ENCODE measurements around the gene ENPP3. TPM values are rescaled to one million over a fixed set of nuclear protein-coding genes. Genes with fewer than 3 reads are reported as not detected.

ENPP3 gene
- polyA plus RNA-seq, 3 donors: not detected

DNA sequence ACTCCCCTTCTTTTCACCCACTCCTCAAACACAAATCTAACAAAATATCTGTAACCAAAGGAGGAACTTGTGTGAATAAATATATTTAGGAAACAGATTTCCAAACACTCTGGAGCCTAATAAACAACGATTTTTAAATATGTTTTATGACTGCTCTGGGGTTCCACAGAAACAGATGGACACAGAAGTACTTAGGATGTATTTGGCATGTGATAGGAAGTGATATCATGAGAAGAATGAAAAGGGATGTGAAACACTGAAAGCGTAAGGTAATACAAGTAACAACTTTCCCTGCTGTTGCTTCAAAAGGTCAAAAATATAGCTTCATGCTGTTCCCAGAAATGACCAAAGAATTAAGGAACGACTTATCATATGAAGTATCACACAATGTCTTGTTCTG, 144.6 kb downstream of the ENPP3 start:
- no peak overlapping the region for H3K4me3 Mint-ChIP-seq
- intact Hi-C loops (cut with micrococcal nuclease): no loop called here

DNA sequence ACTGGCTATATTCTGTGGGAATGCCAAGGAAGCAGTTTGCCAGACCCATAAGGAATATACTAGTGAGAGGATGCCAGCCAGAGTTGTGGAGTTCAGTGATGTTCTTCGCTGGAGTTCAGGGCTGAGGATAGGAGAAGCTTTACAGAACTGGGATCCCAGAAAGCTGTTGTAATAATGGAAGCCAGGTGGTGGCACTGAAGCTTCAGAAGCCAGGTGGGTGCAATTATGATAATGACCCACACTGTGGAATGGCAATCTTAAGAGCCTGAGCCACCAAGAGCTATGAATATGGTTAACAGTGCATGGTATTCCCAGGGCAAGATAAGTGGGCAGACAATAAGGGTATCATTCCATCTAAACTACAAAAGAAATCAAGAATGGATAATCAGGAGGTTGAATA, 145.7 kb downstream of the ENPP3 start:
- no peak overlapping the region for H3K27ac Mint-ChIP-seq
- H3K4me1 Mint-ChIP-seq: no peaks in the 10 kb centered on the region
- H3K27me3 Mint-ChIP-seq (ENCODE audit: low read depth in 3 of 3): peaks cover 2 to 3% (median 3%) of the 10 kb centered on the region in 3 donors
- Histone ChIP-seq H3K36me3 (replicated peaks in 1 of 2; ENCODE audit: control insufficient read depth in 1 of 2, insufficient read depth in 2 of 2, low read length in 2 of 2) (no peaks in the 10 kb centered on the region), H3K4me3 (replicated peaks in 1 of 3; ENCODE audit: low read depth in 2 of 3, low read length in 3 of 3) (no peak overlapping the region), H3K27me3 (ENCODE audit: control insufficient read depth in 2 of 2, insufficient read depth in 2 of 2, low read length in 2 of 2) (no peaks in the 10 kb centered on the region), H2AFZ (ENCODE audit: insufficient read depth, low read depth, low read length, poor library complexity, severe bottlenecking) (no peak overlapping the region), H3K9me3 (replicated peaks in 1 of 2; ENCODE audit: control insufficient read depth in 1 of 2, insufficient read depth in 1 of 2, low read length in 2 of 2) (peaks cover 0 to 6% of the 10 kb centered on the region in 2 donors), H3K4me2 (replicated peaks; ENCODE audit: extremely low read depth, low read length, poor library complexity, severe bottlenecking) (no peak overlapping the region), H3K27ac (ENCODE audit: low read depth in 1 of 2, low read length in 2 of 2) (no peak overlapping the region), H4K20me1 (ENCODE audit: insufficient read depth, low read length) (no peaks in the 10 kb centered on the region), H3K9ac (ENCODE audit: insufficient read depth, low read length, poor library complexity, severe bottlenecking) (no peak overlapping the region), H3K4me1 (ENCODE audit: control insufficient read depth in 1 of 2, insufficient read depth in 2 of 2, low read length in 2 of 2) (no peaks in the 10 kb centered on the region), H3K79me2 (ENCODE audit: insufficient read depth, low read length) (no peaks in the 10 kb centered on the region)
- peaks cover 0 to 15% (median 6%) of the 10 kb centered on the region in 7 donors for H3K9me3 Mint-ChIP-seq
- DNase-seq: no peak
- H3K4me3 Mint-ChIP-seq: no peak overlapping the region
- intact Hi-C loops (cut with micrococcal nuclease): no loop called here
- 82% methylated on average over 1 of the region's 1 CpG for WGBS (ENCODE audit: insufficient coverage)
- TF ChIP-seq CTCF (IDR thresholded peaks at IDR 0.05): no peak
- no peaks in the 10 kb centered on the region for H3K36me3 Mint-ChIP-seq

More for the DNA sequence above, 144.6 kb downstream of the ENPP3 start:
- no peak overlapping the region for H3K9ac ChIP-seq (ENCODE audit: insufficient read depth, low read length, poor library complexity, severe bottlenecking)
- H3K27ac ChIP-seq (ENCODE audit: low read depth in 1 of 2, low read length in 2 of 2): no peak overlapping the region
- H3K27ac Mint-ChIP-seq: no peak overlapping the region
- H3K27me3 Mint-ChIP-seq (ENCODE audit: low read depth in 3 of 3): peaks cover 2 to 6% (median 3%) of the 10 kb centered on the region in 3 donors
- no peaks in the 10 kb centered on the region for H4K20me1 ChIP-seq (ENCODE audit: insufficient read depth, low read length)
- no peak for TF ChIP-seq CTCF (IDR thresholded peaks at IDR 0.05)
- no peak overlapping the region for H3K4me3 ChIP-seq (replicated peaks in 1 of 3; ENCODE audit: low read depth in 2 of 3, low read length in 3 of 3)
- peaks cover 0 to 6% of the 10 kb centered on the region in 2 donors for H3K9me3 ChIP-seq (replicated peaks in 1 of 2; ENCODE audit: control insufficient read depth in 1 of 2, insufficient read depth in 1 of 2, low read length in 2 of 2)
- no peaks in the 10 kb centered on the region for H3K36me3 Mint-ChIP-seq
- no peak overlapping the region for H2AFZ ChIP-seq (ENCODE audit: insufficient read depth, low read depth, low read length, poor library complexity, severe bottlenecking)
- peaks cover 0 to 15% (median 6%) of the 10 kb centered on the region in 7 donors for H3K9me3 Mint-ChIP-seq
- no peak for DNase-seq
- H3K79me2 ChIP-seq (ENCODE audit: insufficient read depth, low read length): no peaks in the 10 kb centered on the region
- H3K4me2 ChIP-seq (replicated peaks; ENCODE audit: extremely low read depth, low read length, poor library complexity, severe bottlenecking): no peak overlapping the region
- no peaks in the 10 kb centered on the region for H3K27me3 ChIP-seq (ENCODE audit: control insufficient read depth in 2 of 2, insufficient read depth in 2 of 2, low read length in 2 of 2)
- 78% methylated on average over 2 of the region's 3 CpGs for WGBS (ENCODE audit: insufficient coverage)
- no peaks in the 10 kb centered on the region for H3K4me1 ChIP-seq (ENCODE audit: control insufficient read depth in 1 of 2, insufficient read depth in 2 of 2, low read length in 2 of 2)
- no peaks in the 10 kb centered on the region for H3K36me3 ChIP-seq (replicated peaks in 1 of 2; ENCODE audit: control insufficient read depth in 1 of 2, insufficient read depth in 2 of 2, low read length in 2 of 2)
- H3K4me1 Mint-ChIP-seq: no peaks in the 10 kb centered on the region

All from CD14-positive monocyte (primary cell).